HG03442 (cell line): ENCODE data around the gene CALY.
"Not testable (repeated sequence)": the region's sequence is repeated elsewhere in the genome, so short reads cannot be mapped to it uniquely, and the experiment has no call there.

Experiments
- ATAC-seq: cut with Tn5 transposase; IDR thresholded peaks from one replicate; pipeline ENCODE4 v1.9.1; 2021; ENCODE audit warnings: mild to moderate bottlenecking, moderate library complexity; ENCODE audit not compliant: unreplicated experiment

The CALY gene

DNA sequence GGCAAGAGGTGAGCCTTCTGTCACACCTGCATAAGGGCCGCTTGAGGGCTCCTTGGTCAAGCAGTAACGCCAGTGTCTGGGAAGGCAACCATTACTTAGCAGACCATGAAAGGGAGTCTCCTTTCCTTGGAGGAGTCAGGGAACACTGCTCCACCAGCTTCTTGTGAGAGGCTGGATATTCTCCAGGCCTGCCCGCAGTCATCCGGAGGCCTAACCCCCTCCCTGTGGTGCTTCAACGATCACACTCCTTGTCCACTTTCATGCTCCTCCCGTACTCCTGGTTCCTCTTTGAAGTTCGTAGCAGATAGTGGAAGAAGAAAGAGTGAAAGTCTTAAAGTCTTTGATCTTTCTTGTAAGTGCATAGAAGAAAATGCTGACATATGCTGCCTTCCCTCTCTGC, 30.8 kb upstream of the CALY start:
- not testable (repeated sequence) for ATAC-seq

DNA sequence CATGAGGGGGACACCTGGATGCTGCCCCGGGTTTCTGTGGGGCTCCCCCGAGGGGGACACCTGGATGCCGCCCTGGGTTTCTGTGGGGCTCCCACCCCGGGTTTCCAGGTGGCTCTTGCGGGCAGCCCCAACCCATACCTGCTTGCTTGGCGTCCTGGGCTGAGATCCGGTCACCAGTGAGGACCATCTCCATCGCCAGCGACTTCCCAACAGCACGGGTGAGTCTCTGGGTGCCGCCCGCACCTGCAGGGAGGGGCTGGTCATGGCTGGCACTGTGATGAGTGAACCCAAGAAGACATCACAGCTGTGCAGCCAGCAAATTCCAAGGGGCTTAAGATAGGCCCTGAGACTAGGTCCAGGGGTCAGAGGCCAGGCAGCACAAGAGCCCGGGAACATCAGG, 30.1 kb upstream of the CALY start:
- no peak for ATAC-seq

DNA sequence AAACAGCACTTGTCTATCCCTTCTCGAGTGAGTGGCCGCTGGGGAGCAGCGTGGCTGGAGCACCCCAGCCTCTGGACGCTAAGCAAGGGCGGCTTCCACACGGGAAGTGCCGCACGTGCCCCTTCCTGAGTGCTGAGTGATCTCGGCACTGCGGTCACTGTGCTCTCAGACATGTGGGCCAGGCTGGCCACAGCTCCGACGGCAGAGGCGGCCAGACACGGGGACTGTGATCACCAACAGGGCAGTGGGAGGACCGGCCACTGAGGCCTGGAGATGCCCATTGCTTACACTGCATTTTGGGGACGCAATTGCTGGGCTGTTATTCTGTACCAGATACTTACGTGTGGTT, 29.4 kb upstream of the CALY start:
- ATAC-seq: no peak

DNA sequence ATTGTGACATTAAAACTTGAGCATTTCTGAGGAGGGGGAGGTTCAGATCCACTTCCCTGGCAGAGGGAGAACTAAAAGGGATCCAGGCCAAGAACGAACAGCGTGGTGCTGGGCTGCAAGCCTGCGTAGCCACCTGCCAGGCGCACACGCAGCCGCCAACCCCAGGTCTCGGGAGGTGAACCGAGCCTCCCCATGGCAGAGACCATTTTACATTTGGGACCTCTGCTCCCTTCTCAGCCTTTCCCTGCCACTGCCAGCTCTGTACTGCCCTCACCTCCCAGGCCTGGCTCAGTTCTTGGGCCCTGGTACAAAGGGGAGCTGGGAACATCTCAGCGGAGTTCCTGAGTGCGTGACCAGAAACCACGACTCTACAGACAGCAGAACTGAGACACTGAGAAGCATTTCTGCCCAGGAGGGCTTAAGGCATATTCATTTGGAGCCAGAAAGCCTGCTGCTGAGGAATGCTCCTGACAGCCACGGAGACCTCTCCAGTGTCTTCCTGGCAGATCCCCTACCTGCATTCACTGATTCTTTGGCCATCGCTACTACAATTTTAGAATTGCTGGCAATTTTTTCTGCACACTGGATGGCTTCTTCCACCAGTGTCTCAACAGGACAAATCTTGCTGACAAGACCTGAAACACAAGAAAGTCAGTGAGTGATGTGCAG, 28.9 kb upstream of the CALY start:
- no peak for ATAC-seq

DNA sequence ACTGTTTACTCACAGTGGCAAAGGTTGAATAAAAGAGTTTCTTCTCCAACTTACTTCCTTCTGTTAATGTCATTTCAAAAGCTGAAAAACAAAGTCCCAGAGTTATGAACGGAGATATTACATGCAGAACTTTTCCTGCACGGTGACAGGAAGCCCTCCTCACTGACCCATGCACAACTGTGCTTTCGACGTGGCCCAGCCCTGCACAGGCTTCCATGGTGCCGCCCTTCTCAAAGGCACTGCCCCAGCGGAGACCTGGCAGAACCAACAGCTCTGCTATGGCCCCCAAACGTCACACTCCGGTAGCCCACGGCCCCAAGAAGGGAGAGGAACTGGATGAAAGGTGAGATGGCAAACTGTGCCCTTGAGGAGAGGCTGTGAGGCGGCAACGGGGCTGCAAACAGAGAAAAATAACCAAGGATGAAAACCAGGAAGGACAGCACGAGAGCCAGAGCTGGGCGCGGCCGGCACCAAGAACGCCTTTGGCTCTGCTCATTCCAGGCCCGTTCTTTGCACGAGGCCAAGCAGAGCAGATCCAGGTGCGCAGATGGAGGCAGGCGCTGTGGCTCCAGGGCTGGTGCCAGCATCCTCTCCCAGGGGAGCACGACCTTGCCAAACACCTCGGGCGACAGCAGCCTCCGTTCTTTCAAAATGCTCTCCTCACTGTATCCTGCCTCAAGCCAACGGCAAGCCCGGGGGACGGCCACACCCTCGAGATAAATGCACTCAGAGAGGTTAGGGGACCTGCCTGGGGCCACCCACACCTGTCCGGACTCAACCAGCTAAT, 28.1 kb upstream of the CALY start:
- no peak for ATAC-seq

DNA sequence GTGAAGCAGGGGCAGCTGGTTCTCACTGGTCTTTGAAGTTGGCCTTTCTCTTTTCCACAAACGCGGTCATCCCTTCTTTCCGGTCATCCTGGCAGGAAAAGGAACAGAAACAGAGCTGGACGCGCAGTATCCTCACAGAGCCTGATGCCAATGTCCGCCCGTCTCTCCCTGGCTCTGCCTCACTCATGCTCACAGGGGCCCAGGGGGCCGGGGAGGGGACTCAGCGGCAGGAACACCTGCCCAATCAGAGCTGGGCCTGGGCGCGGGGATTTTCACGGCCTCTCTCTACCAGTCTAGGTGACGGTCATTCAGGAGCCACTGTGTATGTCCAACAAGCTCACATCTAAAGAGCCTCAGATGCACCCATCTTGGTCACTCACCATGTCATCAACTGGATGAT, 26.1 kb upstream of the CALY start:
- ATAC-seq: no peak

DNA sequence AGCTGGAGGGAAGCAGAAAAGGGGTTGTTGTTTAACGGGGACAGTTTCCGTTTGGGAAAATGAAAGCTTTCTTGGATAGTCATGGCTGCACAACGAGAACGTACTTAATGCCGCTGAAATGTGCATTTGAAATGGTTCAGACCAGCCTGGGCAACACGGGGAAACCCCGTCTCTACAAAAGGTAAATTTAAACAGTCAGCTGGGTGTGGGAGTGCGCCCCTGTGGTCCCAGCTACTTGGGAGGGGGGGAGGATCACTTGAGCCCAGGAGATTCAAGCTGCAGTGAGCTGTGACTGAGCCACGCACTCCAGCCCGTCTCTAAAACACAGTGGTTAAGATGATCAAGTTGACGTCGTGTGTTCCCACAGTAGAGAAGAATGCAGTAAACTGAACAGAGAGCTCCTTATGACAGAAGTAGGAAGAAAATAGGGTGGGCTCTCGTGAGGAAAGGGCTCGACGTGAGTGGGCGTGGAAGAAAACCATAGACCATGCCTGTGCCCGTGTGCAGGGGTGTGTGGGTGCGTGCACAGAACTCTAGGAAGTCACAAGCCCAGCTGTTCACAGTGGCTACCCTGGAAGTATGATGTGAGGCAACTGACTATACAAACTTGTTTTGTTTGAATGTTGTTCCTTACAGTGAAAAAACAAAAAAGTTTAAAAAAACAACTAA, 25.2 kb upstream of the CALY start:
- ATAC-seq: no peak

DNA sequence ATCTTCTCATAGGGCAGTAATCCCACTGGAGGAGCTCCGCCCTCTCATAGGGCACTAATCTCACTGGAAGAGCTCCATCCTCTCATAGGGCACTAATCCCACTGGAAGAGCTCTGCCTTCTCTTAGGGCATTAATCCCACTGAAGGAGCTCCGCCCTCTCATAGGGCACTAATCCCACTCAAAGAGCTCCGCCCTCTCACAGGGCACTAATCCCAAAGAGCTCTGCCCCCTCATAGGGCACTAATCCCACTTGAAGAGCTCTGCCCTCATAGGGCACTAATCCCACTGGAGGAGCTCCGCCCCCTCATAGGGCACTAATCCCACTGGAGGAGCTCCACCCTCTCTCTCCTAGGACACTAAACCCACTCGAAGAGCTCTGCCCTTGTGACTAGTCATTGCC, 24.5 kb upstream of the CALY start:
- no peak for ATAC-seq

DNA sequence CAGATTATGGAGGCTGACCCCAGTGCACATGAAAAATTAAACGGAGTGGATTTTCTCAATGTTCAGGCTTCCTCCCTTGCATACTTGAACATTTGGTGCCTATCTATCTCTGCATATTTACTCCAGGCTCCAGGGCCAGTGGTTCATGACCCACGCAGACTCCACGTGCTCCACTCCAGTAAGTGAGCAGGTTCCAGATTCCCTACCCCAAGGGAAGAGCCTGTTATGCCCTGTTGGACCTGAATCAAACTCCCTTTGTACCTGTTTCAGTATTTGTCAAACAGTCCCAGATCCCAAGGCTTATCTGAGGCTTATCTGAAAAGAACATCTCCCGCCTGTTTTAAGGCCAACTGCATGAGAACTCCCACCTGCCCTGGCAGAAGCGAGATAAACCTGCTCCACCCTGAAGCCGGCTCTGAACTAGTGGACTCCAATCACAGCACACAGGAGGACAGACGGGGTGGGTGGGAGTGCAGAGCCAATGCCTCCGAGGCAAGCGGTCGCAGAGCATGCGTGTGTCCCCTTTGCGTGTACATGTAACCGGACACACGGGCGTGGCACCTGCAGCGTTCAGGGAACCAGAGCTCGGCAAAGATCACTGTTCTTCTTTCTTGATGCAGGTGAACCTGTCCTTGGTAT, 23.4 kb upstream of the CALY start:
- no peak for ATAC-seq

DNA sequence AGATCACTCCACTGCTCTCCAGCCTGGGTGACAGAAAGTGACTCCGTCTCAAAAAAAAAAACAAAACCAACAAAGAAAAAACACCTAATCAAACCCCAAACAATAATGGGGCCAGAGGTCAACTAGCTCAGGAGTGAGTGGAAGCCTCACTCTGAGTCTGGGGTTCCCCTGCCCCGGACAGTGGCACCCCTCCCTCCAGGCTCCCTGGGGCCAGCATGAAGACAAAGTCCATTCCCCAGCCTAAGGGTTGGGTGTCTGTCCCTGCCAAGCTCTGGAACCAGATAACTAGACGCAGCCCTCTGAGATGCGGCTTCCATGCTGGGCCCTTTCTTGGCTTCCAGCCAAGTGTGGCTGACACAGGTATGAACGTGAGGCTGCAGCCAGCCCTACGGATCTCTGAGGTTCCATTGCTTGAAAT, 22.9 kb upstream of the CALY start:
- no peak for ATAC-seq

DNA sequence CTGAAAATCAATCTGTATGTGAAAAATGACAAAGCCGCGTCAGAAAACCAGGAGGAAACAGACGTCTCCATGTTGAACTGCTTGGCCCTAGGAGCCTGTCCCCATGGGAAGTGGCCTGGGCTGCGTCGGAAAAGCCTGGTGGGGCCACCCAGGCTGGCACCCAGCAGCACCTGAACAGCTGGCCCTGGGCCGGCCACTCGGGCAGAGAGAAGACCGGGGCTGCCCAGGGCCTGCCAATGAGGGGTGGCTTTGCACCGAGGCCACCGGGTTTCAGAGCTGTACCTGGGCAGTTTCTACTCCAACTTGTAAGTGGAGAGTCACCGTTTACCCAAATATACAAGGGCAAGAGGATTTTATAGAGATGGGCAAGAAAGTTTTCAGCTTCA, 22.2 kb upstream of the CALY start:
- no peak for ATAC-seq

DNA sequence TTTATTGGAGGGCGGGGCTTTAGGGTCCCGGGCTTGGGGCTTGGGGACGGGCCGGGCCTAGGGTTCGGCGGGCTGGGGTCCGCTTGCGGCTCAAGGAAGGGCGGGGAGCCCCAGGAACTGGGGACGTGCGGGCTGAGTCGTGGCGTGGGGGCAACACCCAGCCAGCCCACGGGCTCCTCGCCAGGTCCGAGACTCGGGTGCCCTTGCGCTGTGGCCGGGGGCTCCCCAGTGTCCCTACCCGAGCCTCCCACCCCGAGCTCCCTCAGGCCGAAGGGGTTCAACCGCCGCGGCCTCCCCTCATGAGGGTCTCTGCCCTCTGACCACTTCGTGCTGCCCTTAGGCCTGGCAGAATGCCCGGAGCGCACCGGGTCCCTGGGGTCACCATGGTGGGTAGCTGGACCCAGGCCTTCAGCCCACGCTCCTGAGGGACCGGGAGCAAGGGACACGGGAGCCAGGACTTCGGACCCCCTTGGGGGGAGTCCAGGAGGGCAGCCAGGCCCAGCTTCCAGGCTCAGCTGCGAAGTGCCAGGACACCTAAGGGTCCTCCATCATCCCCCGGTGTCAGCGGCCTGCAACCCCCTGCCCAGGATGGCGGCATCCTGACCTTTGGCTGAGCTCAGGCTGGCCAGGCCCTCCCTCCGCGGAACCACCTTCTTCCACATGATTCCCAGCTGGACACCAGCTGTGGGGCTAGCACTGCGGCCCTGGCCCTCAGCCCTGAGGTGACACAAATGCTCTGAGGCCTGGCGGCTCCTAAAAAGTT, 21.6 kb upstream of the CALY start:
- no peak for ATAC-seq

DNA sequence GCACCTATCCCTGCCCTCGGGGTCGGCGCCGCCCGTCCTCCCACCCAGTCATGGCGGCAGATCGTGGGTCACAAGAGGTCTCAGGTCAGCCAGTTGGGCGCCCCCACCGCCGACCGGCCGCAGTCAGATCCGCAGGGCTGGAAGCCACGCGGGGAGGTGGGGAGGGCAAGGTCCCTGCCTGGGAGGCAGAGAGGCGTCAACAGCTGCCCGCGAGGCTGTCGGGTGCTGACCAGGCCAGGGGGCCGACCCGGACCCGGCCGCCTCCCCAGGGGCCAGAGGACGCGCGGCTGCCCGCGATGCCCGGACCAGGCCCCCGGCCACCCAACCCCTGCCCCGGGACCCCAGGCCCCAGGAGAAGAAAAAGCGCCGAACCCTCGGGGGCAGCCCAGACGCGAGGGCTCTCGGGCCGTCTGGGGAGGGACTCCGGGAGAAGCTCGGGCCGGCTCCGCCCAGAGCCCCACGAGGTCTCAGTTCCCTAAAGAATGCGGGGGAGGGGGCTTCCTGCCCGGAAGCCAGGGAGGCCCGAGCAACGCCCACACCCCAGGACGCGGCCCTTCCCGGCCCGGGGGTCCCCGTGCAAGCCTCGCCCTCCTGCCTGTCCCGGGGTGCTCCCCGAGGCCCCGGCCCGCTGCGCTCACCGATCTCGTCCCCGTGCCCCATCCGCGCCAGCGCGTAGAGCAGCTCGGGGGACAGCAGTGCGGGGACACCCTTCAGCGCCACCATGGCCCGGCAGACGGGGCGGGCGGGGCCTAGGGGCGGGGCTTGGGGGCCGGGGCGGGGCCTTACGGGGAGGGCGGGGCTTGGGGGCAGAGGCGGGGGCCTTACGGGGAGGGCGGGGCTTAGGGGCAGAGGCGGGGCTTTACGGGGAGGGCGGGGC, 20.8 kb upstream of the CALY start, which contains the start of gene FUOM:
Gene FUOM (minus strand): TSS at position 735 of the 877 bp plus-strand sequence. CDS start 12 bp downstream, at position 723.
- peak; percentile 64 for ATAC-seq

DNA sequence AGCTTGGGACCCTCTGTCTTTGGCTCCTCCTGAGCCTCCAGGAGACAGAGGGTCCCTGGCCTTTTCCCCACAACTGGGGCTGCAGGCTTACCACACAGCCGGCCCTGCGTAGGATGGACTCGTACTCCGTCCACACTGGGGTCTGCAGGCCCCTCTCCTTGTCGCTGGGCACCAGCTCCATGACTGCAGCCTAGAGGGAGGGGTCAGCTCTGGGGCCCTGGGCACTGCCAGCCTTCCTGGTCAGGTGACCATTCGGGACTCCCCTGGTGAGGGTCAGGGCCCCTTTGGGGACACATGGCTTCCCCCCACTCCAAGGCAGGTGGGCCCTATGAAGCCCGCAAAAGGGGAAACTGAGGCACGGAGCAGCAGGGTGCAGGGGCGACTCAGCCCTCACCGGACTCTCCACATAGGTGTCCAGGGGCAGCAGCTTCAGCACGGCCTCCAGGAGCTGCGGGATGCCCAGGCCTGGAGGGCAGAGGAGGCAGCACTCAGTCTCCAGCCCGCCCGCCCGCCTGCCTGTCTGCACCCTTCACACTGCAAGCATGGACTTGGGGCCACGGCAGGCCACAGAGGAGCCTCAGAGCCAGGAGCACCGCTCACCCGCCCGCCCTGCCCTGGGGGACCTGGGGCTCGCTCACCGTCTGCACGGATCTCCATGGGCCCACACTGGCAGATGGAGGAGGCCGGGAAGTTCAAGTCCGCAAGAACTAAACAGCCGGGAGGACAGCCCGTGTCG, 20.0 kb upstream of the CALY start:
- ATAC-seq: no peak

DNA sequence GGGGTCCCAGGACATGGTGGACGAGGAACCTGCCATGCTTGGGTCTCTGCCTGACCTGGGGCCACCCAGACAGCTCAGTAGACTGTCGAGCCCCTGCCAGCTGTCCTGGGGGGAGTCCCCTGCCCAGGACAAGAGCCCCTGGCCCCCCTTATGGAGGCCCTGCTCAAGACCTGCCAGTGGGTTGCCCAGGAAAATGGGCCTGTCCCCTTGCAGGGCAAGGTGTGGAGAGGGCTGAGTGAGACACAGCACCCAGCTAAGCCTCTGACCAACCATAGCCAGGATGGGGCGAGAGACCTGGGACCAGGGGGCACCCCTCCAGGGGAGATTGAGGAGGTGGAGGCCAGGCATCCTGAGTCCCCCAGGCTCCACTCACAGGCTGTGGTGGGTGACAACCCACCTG, 19.3 kb upstream of the CALY start:
- ATAC-seq: no peak

DNA sequence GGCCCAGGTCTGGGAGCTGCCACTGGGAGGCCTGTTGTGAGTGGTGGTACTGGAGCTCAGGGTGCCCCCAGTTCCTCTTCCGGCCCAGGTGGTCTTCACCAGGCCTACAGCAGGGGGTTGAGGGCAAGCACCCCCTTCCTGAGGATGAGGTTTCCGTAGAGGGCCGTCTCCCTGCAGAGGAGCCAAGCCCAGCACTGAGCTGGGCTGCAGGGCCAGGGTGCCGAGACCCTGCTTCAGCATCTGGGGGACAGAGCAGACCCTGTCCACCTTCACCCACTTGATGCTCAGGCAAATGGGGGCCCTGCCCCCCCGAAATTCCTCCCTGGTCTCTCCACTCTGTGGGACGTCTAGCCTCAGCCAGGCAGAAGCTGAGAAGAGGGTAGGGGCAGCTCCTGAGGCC, 18.6 kb upstream of the CALY start:
- no peak for ATAC-seq

DNA sequence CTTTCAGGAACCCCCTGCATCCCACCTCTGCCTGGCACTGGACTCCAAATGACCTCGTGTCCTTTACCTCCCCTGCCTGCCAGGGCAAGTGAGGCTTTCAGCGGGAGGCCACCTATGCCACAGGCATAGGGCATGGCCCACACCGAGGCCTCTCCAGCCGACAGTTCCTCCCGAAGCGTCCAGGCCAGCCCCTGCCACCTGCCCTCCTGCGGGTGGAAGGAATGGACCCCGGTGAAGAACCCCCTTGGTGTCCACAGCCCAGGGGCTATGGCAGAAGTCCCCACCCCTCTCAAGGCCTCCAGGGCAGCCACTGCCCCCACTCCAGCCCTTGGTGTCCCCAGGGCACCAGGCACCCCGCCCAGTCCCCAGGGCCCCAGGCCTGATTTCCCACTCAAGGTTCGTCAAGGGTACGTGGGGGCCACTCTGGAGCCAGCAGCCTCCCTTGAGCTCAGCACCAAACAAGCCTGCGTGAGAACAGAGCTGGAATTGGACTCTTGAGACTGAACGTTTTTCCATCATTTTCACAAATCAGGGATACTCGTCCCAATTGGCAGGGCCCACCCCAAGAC, 18.1 kb upstream of the CALY start:
- no peak for ATAC-seq

DNA sequence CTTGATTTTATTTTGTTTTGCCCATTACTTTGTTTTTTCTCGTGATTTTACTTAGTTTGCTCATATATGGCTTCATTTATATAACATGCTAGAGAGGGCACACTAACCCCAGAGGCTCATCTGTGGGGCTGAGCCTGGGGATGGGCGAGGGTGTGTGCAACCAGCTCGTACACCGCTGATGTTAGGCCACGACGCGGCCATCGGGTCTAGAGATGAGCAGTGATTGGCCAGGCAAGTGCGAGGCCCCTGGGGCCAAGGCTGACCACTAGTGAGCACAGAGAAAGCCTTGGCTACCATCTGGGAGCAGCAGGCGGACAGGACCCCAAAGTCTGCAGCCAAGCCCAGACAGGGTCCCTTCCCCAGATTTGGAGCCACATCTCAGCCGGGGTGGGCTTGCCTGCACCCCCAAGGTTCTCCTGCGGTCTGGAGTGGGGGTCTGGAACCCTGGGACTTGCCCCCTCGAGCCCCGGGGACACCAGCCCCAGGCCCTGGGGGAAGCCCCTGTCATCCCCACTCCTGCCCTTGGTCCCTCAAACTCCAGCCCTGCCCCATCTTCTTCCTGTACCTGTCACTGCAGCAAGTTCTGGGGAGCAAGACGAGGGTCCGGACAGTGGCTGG, 17.4 kb upstream of the CALY start:
- no peak for ATAC-seq
